Nephron (organoid): ENCODE measurements around the gene CCDC90B.

Experiments
- H3K27ac Mint-ChIP-seq, 3 experiments: 2 replicates each; pipeline ENCODE4 v1.8.0; 2020; ENCODE audit warnings: mixed read lengths in 3 of 3, mild to moderate bottlenecking in 2 of 3, moderate library complexity in 1 of 3
- H3K27me3 Mint-ChIP-seq: 2 replicates; pipeline ENCODE4 v1.8.0; 2021; ENCODE audit warnings: low read depth, mild to moderate bottlenecking, moderate library complexity, mixed read lengths
- H3K36me3 Mint-ChIP-seq: 2 replicates; pipeline ENCODE4 v1.8.0; 2020; ENCODE audit warnings: low read depth, mixed read lengths
- H3K4me1 Mint-ChIP-seq: 2 replicates; pipeline ENCODE4 v1.8.0; 2020; ENCODE audit warnings: mixed read lengths
- H3K4me3 Mint-ChIP-seq, 3 experiments: 2 replicates each; pipeline ENCODE4 v1.8.0; 2020; ENCODE audit warnings: mild to moderate bottlenecking in 3 of 3, mixed read lengths in 3 of 3, moderate library complexity in 2 of 3
- H3K9me3 Mint-ChIP-seq: 2 replicates; pipeline ENCODE4 v1.8.0; 2020; ENCODE audit warnings: mixed read lengths
- CTCF ChIP-seq, 3 experiments: fragments of 200-600 bp; sonication (generic); IDR thresholded peaks; one replicate each; pipeline ENCODE4 v1.5.0; 2021; ENCODE audit warnings: antibody characterized with exemption in 3 of 3; ENCODE audit not compliant: unreplicated experiment in 3 of 3

Gene CCDC90B

DNA sequence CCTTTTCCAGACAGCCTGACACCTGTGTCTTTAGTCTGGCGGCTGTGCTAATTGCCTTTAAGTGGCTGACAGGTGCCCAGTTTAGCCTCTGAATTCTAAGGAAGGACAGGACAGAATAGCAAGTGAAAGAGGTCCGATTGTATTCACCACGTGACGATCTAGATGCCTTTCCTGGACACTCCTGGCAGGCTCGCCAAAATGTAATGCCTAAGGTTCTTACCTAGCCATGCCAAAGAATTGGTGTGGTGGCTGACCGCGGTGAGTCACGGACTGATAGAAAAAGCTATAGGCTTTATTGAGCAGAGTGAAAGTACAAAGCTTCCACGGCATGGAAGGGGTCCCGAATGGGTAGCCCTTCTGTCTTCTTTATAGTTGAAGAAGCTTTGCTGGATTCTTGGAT, 65.9 kb downstream of the CCDC90B start:
- H3K36me3 Mint-ChIP-seq = no peaks in the 10 kb centered on the region
- no peaks in the 10 kb centered on the region for H3K4me1 Mint-ChIP-seq
- H3K27ac Mint-ChIP-seq = no peak overlapping the region
- no peaks in the 10 kb centered on the region for H3K9me3 Mint-ChIP-seq
- no peak overlapping the region for H3K4me3 Mint-ChIP-seq
- TF ChIP-seq CTCF (IDR thresholded peaks at IDR 0.05; ENCODE audit: unreplicated experiment in 3 of 3) = no peak
- H3K27me3 Mint-ChIP-seq = peaks cover 4% of the 10 kb centered on the region

GRCh38 chr11:83219095-83219494, 67.1 kb downstream of the CCDC90B start:
- TF ChIP-seq CTCF (IDR thresholded peaks at IDR 0.05; ENCODE audit: unreplicated experiment in 3 of 3) = no peak
- Mint-ChIP-seq H3K36me3 (peaks cover 7% of the 10 kb centered on the region), H3K27ac (no peak overlapping the region), H3K4me1 (no peaks in the 10 kb centered on the region), H3K4me3 (no peak overlapping the region), H3K9me3 (no peaks in the 10 kb centered on the region), H3K27me3 (peaks cover 4% of the 10 kb centered on the region)
